SKM-1 (cell line): ENCODE results near the gene SLC6A6.

ENCODE experiments used
- DNase-seq: peaks from one replicate; lab custom pipeline; 2025; ENCODE audit not compliant: unreplicated experiment; lab: John Stamatoyannopoulos, UW

Gene SLC6A6

DNA sequence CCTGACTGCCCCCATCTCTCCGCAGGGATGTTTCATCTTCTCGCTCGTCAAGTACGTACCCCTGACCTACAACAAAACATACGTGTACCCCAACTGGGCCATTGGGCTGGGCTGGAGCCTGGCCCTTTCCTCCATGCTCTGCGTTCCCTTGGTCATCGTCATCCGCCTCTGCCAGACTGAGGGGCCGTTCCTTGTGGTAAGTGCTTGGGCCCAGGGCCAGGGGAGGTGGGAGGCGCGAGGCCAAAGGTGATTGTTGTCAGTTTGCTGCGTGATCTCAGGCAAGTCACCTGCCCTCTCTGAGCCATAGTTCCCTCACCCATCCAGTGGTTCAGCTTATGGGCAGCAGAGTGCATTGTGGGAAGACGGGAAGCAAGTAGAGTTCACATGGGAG is 79.2 kb downstream of the SLC6A6 start:
- DNase-seq, result no peak

DNA sequence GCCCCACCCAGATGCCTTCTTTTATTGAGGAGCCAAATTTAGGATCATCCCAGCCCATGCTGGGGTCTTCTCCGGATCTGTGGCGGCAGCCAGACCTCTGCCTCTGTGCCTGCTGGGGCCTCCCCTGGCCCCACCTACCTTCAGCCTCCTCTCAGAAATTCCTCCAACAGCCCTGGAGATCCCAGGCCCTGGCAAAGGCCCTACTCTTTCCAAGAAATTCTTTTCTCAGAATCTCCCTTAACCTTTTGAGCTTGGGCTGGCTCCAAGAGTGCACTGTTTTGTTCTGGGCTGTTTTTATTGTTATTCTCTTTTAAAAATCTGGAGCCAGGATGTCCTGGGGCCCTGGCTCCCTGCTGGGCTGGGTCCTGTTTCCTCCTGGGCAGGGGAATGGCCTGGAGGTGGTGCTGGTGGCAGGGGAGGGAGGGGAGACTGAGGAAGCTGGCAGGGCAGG is 79.9 kb downstream of the SLC6A6 start:
- DNase-seq, result no peak

DNA sequence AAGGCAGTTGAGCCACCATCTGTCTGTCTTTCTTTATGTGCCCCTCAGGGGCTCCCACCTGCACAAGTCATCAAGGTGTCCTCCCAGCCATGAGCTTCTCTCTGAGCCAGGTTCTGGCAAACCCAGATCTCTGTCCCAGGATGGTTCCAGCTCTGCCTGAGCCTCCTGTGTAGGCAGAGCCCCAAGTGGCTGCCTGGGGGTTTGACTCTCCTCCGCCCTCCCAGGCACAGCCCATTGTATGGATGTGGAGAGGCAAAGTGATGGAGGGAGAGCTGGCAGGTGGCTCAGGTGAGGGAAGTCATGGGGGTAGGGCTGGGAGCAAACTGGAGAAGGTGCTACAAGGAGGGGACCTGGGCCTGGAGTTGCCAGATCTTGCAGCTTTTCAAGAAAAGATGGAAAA is 80.9 kb downstream of the SLC6A6 start:
- no peak for DNase-seq

DNA sequence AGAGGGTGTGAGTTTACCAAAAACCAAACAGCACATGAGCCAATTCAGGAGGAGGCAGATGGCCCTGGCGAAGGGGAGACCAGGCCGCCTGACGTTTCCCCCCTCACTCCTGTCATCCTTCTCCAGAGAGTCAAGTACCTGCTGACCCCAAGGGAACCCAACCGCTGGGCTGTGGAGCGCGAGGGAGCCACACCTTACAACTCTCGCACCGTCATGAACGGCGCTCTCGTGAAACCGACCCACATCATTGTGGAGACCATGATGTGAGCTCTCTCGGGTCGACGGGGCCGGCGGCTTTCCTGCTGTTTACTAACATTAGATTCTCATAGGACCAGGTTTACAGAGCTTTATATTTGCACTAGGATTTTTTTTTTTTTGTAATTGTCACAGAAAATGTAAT is 82.3 kb downstream of the SLC6A6 start:
- no peak for DNase-seq

DNA sequence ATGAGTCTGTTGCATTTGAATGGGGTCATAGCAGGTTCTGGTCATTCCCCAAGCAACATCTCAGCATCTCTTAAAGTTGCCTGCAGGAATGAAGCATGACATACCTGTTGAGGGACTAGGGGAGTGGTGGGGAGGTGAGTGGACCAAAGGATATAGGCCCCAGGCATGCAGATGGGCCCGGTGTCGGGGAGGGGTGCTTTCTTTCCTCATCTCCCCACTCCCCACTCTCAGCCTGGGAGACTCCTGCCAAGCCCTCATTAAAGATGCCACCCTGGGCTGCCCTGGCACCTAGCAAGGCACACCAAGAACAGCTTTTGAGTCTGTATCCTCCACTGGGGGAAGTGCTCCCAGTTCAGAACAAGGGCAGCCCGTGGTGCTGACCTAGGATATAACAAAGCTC is 83.6 kb downstream of the SLC6A6 start:
- no peak for DNase-seq

DNA sequence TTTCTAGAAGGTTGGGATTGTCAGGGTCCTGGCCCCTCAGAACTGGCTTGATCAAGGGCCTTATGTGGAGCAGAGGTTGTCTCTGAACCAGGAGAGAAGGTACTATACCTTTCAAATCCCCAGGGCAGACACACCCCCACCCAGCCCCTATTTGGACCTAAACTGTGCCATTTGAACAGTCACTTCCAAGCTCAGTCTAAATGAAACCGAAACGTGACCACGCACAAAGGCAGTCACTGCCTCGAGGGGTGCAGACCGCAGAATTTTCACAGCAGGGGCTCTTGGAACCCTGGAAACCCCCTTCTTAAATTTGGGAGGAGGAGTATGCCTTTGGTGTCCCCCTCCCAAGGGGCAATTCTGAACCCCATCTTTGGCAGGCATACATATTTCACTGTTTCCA is 84.1 kb downstream of the SLC6A6 start:
- DNase-seq, result no peak

DNA sequence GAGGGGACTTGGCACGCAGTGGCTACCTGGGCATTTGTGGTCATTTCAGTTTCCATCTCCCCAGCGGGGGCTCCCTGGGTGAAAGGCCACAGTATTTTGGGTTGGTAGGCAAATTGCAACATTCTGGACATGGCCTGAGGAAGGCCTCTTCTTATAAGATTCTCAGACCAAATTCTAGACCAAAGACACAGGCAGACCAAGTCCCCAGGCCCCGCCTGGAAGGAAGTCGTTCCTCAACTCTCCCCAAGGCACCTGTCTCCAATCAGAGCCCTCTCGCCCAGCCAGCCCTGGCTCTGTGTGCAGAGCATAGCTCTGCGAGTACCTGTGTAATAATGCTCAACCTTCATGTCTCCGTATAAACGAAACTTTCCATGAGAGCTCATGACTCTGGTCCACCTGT is 84.7 kb downstream of the SLC6A6 start:
- DNase-seq, result no peak

DNA sequence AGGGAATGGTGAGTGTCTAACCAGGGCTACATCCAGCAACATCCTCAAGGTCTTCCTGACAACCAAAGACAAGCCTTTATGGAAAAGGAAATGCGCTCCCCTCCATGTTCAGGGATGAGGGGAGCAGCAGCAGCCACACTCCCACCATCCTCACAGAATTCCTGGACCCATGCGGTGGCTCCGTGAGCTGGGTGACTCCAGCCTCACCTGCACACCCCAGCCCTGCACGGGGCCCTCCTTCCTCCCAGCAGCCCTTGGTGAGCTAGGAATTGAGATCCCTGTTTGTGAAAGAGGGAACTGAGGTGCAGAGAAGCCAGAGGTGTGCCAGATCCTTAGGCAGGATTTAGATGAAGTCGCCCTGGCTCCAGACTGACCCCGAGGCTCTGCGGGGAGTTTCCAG is 85.4 kb downstream of the SLC6A6 start:
- DNase-seq, result no peak

DNA sequence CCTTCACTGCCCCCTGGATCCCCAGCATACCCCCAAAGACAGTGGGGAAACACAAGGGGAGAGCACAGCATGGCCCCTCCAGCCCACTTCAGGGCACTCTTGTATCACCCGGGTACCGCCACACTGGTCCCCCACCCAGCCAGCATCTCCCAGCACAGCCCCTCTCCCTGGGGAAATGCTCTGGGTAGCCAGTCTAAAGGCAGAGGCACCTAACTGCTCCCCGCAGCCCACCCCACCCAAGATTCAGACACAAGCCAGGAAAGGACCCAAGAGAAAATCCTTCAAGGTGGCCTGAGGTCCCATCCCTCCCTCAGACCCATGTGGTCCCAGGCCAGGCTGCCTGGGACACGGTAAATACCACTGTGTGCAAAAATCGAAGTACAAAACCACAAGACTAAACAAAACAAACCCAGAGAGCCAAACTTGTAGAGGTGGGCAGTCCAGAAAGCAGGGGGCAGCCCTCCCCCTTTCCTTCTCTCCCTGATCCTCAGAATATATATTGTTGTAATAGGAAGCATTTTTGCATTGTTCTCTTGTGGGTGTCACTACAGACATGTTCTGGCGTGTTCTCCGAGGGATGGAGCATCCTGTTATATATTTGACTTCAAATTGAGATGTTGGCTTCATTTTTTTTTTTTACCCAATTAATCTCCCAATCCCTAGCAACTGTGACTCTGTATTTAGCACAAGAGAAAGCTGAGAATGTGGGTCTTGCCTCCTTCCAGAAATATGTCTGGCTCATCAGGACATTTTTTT is 86.1 kb downstream of the SLC6A6 start:
- no peak for DNase-seq

DNA sequence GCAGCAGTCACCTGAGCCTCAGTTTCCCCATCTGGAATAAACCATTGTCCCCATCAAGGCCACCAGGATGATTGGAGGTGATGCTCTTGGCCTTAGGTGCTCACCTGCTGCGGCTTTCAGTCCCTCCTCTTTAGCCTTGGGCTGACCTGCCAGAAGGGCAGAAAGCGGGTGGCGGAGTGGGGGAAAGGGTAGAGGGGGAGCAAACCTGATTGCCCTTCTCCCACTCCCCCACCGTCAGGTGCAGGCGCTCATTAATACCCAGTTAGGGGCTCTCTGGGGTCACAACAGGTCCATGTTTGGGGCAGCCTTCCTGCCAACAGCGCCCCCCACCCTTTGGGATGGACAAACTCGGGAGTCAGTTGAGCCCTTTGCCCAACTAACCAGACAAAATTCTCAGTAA is 87.2 kb downstream of the SLC6A6 start:
- DNase-seq, result no peak

DNA sequence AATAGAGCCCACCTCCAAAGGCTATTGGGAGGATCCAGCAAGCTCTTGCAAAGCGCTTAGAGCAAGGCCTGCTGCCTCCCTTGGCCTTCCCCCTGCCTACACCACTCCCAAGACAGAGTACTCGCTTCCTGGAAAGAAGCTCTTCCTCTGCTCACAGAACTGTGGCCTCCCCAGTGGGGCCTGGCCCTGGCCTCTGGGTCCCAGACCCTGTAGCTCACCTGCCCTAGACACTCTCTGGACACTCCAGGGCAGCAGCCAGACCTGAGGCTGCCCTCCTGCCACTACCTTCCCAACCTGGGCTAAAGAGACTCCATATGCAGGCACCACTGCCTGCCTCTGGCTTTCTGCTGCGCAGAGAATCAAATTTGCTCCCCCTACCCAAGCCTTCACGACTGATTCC is 87.8 kb downstream of the SLC6A6 start:
- DNase-seq, result no peak

DNA sequence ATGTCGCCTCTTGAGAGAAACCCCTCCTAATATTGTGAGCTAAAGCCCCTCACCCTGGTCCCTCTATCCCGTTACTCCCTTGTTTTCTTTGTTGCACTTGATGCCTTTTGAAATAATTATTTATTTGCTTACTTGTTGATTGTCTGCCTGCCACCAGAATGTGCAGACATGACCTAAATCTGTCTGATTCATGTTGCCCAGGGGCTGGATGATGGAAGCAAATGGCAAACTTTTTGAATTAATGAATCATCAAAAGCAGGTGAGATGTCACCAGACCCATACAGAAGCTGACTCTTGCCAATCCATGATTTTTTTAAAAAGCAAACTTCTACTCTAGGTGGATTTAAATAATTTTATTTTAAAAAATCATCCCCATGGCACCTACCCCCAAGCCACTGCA is 88.4 kb downstream of the SLC6A6 start:
- DNase-seq, result no peak

DNA sequence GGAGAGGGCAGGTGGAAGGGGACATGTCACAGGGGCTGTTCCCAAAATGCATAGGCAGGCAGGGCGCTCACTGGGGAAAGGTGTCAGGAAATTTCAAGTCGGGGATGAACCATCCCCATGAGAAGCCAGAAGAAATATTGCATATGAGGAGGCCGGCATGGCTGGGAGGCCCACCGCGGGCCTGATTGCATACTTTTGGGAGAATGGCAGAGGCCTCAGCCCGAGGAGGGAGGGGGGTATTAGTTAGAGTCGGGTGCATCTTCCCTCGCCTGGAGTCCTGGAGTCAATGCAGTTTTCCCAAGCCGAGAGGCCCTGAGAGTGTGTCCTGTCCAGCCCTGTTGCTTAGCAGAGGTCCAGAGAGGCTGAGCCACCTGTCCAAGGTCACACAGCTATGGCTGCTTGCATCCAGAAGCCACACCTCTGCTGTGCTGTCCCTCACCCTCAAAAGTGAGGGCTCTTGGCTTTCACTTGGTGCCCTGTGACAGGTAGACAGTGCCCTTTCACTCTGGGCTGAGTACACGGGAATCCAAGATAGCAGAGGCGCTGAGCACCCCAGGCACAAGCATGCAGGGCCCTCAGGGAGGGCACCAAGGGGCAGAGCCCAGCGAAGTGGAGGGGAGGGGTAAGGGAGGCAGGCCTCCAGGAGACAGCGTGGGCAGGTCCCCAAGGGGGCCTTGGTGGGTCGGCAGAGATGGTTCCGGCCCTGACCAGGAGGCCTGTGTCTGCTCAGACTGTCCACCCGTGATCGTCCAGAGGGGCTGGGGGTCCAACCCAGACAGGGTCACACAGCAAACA is 89.2 kb downstream of the SLC6A6 start:
- no peak for DNase-seq

DNA sequence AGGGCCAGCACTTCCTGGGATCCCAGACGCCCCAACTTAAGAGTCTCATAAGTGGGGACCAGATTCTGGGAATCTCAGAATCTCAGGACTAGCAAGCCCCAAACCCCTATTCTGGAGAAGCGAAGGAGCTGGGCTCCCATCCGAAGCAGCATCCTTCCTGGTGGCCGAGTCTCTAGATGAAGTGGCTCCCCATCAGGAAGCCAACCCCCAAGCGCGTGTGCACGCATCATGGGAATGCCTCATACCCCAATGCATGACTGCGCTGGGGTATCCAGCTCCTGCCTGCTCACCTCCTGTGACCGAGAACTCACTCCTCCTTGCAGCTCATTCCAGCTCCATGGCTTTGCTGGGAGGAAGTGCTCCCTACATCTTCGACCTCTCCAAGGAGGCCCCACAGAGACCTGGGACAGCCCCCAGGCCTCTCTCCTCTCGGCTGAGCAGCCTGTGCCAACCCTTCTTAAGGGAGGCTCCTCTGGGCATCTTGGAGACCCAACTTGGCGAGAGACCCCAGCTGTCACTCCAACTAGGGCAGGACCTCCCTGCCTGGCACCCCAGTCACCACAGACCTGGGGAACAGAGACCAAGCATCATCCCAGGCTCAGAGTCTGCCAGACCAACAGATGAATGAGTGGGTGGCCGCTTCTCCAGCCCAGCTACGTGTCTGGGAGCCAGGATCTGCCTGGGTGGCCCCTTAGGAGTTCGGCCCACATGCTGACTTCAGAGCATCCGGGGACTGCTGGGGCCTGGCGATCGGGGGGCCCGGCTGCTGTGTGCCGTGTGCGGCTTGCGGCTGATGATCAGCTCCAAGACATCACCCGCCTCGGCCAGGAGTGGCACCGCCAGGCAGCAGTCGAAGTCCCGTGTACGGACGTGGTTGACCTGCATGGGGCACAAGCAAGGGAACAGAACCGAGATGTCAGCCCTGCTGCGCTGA is 90.8 kb downstream of the SLC6A6 start:
- DNase-seq, result no peak

DNA sequence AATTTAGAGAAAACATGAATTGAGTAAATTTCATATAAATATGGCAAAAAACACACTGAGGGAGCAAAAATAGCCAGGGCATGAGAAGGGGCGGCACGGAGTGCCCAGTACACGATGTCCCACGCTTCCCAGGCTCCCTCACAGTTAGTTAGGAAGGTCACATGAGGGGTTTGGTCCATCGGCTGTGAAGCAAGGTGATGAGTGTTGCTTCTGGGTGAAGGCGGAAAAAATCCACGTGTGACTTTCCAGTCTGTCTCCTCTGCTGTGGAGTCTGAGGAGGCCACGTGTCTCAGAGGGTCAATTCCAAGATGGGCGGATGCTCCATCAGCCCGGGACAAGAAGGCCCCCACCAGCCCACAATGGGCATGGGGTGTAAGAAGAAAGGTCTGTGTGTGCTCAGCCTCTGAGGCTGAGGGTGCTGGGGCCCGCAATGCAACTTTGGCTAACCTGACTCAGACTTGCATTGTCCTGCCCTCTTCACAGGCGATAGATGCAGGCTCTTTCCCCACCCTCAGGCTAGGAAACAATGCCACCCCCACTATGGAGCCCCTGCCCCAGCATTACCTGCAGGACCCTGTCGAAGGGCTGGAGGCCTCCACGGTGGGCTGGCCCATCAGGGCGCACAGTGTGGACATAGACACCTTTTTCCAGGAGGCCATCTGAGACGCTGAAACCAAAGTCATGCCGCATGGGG is 92.0 kb downstream of the SLC6A6 start:
- DNase-seq, result no peak

DNA sequence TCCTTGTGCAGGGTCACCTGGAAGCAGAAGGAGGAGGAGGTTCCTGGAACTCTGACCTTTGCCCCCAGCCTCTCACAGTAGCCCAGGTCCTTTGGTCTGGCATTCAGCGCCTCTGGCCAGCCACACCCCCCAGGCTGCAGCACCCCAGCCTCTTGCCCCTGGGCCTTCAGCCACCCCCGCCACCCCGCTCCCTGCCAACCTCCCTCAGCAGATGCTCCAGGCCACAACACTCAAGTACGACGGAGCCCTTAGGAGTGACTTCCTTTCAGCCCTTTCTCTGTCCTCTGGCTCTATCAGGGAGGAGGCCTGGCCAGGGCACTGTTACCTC is 92.5 kb downstream of the SLC6A6 start:
- DNase-seq, result no peak

DNA sequence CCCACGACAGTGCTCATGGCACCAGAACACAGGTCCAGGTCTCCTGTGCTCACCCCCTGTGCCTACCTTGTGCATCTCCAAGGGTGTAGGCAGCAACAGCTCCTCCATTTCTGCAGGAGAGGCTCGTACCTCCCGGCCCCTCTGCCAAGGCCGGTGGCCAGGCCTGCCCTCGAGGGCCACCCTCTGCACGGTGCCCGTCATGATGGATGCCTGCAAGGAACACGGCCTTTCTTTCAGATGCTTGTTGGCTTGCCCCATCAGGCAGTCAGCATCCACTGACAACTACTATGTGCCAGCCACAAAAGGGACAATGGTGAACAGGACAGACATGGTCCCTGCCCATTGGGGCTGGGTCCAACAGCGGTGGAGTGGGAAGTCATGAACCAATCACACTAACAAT is 93.9 kb downstream of the SLC6A6 start:
- DNase-seq, result no peak

DNA sequence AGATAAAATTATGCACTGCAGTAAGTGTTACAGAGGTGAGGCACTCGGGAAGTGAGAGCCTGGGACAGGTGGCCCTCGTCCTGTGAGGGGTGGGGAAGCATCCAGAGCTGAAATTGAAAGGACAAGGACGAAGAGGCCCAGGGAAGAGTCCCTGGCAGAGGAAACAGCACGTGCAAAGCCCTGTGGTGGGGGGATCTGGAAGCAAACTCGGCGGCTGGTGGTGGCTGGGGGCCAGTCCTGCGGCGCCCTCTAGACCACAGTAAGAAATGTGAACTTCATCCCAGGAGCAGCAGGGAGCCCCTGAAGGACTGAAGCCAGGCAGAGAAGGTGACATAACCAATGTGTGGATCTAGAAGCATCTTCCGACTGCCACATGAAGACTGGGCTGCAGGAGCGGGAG is 94.9 kb downstream of the SLC6A6 start:
- DNase-seq, result no peak

DNA sequence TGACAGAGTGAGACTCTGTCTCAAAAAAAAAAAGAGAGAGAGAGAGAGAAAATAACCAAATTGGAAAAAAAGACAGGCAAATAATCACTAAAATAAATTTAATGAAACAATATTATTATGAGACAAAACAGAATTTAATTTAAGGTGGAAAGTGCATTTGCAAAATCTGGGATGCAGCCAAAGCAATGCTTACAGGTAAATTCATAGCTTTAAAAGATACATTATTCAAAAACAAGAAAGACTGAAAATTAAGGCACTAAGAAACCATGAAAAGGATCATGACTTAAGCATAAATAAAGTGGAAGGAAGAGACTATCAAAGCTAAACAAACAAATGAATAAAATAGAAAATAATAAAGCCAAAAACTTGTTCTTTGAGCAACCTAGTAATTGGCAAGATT is 100.1 kb downstream of the SLC6A6 start:
- no peak for DNase-seq

DNA sequence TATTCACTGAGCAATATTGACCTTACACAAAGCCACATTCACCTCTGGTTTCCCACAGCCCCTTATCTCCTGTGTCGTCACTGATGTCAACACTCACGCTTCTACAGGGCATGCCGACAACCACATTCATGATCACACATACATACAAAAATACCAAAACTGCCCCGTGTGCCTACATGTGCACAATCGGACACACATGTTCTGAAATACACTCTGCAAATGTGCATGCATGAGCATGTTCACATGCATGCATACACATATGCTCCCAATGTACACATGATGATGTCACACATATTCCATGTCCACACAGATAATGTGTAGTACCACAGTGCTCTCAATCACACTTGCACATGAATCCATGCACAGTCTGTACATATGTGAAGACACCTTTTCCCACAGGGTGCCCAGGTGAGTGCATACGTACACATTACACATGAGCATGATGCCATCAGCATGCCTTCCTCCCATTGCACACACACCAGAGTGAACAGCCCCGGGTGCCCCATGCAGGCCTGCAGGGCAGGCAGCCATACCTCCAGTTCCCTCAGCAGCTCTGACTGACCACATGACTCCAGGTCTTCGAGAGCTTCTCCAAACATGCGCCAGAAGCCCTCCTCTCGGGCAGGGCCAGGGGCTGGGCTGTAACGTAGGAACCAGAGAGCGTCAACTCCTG is 100.8 kb downstream of the SLC6A6 start:
- no peak for DNase-seq

DNA sequence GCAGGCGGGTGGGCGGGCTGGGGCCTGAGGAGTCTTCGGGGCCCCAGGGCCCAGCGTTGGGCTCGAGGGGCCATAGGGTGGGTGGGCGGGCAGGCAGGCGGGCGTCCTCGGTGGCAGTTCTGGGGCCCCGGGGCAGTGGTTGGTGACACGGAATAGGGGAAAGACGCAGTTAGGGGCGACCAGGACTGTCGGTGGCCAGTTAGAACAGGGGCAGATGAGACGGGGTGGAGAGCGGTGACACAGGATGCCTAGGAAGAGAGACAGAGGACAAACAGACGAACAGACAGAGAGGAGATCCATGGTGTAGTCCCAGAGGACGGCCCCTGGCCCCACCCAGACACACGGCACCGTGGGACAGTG is 101.3 kb downstream of the SLC6A6 start:
- no peak for DNase-seq
